Sigmoid colon (tissue), 7 donors: ENCODE measurements around the gene PRRT3. TPM values are rescaled to one million over a fixed set of nuclear protein-coding genes. Genes with fewer than 3 reads are reported as not detected.

Experiments
- DNase-seq: peaks from one replicate; pipeline ENCODE4 v3.0.0-alpha.2; 2019
- H3K27ac ChIP-seq, 4 donors: fragments of 200-600 bp; sonication (generic); one replicate each; pipeline ENCODE4 v1.5.1; 2016 to 2019; ENCODE audit warnings: mild to moderate bottlenecking in 1 of 4
- H3K27me3 ChIP-seq, 3 donors: fragments of 200-600 bp; sonication (generic); one replicate each; pipeline ENCODE4 v1.5.1; 2019; ENCODE audit warnings: mild to moderate bottlenecking in 1 of 3
- H3K36me3 ChIP-seq, 4 donors: fragments of 200-600 bp; sonication (generic); one replicate each; pipeline ENCODE4 v1.5.1; 2016 to 2019
- H3K4me1 ChIP-seq, 4 donors: fragments of 200-600 bp; sonication (generic); one replicate each; pipeline ENCODE4 v1.5.1; 2017 to 2019
- H3K4me3 ChIP-seq, 4 donors: fragments of 200-600 bp; sonication (generic); one replicate each; pipeline ENCODE4 v1.5.1; 2017 to 2019; ENCODE audit warnings: mild to moderate bottlenecking in 2 of 4, moderate library complexity in 1 of 4
- H3K9me3 ChIP-seq, 4 donors: fragments of 200-600 bp in 3 of 4; sonication (generic) in 3 of 4; one replicate each; pipeline versions ENCODE4 v1.5.1 to v1.6.1; 2013 to 2019
- EP300 ChIP-seq, 4 donors: sonication (generic); formaldehyde crosslinking; IDR thresholded peaks; one replicate each; pipeline ENCODE4 v1.6.1; 2017; ENCODE audit warnings: antibody characterized with exemption in 4 of 4
- POLR2A ChIP-seq, 2 donors: fragments of 450-650 bp; IDR thresholded peaks; one replicate each; pipeline ENCODE4 v1.6.1; 2016; ENCODE audit warnings: antibody characterized with exemption in 2 of 2, mild to moderate bottlenecking in 2 of 2, moderate library complexity in 2 of 2
- POLR2AphosphoS5 ChIP-seq, 4 donors: sonication (generic); formaldehyde crosslinking; IDR thresholded peaks; one replicate each; pipeline ENCODE4 v1.6.1; 2017; ENCODE audit warnings: antibody characterized with exemption in 4 of 4
- WGBS, 2 donors: extraction: QIAGEN DNeasy Blood & Tissue Kit; methylation state at CpG; one replicate each; pipeline ENCODE4 v1.1.7; 2013; 5-methylcytosine and 5-hydroxymethylcytosine counted together
- intact Hi-C: fragments of 100-400 bp; cut with DNase I; formaldehyde crosslinking; loops from one replicate; pipeline ENCODE4 v1.15.1; 2023
- polyA plus RNA-seq, 3 donors: library from polyadenylated mRNA; stranded (reverse); fragments of 200-250 nt; gene quantifications; one replicate each; pipeline ENCODE4 v1.2.3, GENCODE V29; 2013
- total RNA-seq, 4 donors: library from RNA; depleted of rRNA; stranded (reverse); fragments of >200 nt; gene quantifications; one replicate each; pipeline ENCODE4 v1.1.0, GENCODE V29; 2016
- TF ChIP-seq, protein P1 (sequence below), 4 experiments: fragments of 450-650 bp in 3 of 4; fragments of 200-600 bp in 1 of 4; IDR thresholded peaks; one replicate each; pipeline ENCODE4 v1.5.1; 2016 to 2019; ENCODE audit warnings: antibody characterized with exemption in 4 of 4, mild to moderate bottlenecking in 3 of 4, moderate library complexity in 2 of 4
- donor health status: healthy with polysubstance abuse.
- donor health status: Bipolar disorder and iron deficiency.
- donor health status: healthy.

Gene PRRT3
- total RNA-seq: 1 to 10 TPM; 1.5 to 2.6 (median 2.2) TPM
- under 1 TPM; 0.46 to 0.90 (median 0.60) TPM for polyA plus RNA-seq

DNA sequence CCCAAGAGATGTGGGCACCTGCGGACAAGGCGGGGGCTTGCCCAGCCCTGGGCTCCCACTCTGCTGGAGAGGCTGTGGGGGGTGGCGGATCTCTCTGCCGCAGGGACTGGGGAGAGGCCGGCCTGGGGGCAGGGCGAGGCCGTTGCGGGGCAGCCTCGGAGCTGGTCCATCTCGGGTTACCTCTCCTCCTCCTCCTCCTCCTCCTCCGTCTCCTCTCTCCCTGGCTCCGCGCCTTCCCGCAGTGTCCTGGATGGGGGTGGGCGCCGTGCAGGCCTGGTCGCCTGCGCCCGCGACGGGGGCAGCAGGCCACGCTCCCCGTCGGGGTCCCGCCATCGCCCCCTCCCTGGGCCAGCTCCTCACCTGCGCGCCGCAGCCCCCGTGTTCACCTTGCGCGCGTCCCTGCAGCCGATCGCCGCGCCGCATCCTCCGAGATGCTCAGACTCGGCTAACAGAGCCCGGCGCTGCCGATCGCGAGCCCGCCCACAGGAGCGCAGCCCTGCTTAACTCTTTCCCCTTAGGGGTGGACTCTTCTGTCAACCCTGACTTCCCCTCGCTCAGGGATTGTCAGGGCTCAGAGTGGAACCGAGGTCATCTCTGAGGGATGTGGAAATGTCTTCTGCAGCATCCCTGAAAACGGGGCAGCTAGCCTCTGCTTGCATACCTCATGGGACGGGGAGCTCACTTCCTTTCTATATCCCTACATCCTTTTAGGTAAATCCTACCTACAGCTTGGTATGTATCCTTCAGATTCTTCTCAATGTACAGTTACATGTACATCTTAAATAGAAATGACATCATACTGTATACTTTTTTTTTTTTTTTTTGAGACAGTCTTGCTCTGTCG lies at the start of gene PRRT3:
Gene PRRT3, minus strand, starts transcription at position 447 of the 844 bp plus-strand sequence. CDS start 2,293 bp downstream, outside the sequence.
- WGBS, 2 donors: 4% methylated on average over 52 of the region's 52 CpGs
- H3K36me3 ChIP-seq: peaks cover 0 to 6% (median 0%) of the 10 kb centered on the region in 4 donors
- no peaks in the 10 kb centered on the region for H3K9me3 ChIP-seq
- H3K4me1 ChIP-seq: peaks cover 0 to 40% (median 27%) of the 10 kb centered on the region in 4 donors
- DNase-seq: no peak
- H3K27ac ChIP-seq: peak within 1 kb of the TSS in 1 of 4 donors; percentile 4
- no peak for TF ChIP-seq POLR2AphosphoS5 (IDR thresholded peaks at IDR 0.05)
- no peak for TF ChIP-seq POLR2A (IDR thresholded peaks at IDR 0.05)
- TF ChIP-seq, protein P1, sequence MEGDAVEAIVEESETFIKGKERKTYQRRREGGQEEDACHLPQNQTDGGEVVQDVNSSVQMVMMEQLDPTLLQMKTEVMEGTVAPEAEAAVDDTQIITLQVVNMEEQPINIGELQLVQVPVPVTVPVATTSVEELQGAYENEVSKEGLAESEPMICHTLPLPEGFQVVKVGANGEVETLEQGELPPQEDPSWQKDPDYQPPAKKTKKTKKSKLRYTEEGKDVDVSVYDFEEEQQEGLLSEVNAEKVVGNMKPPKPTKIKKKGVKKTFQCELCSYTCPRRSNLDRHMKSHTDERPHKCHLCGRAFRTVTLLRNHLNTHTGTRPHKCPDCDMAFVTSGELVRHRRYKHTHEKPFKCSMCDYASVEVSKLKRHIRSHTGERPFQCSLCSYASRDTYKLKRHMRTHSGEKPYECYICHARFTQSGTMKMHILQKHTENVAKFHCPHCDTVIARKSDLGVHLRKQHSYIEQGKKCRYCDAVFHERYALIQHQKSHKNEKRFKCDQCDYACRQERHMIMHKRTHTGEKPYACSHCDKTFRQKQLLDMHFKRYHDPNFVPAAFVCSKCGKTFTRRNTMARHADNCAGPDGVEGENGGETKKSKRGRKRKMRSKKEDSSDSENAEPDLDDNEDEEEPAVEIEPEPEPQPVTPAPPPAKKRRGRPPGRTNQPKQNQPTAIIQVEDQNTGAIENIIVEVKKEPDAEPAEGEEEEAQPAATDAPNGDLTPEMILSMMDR (IDR thresholded peaks at IDR 0.05): no peak
- no peak for TF ChIP-seq EP300 (IDR thresholded peaks at IDR 0.05)
- H3K4me3 ChIP-seq: peak within 1 kb of the TSS; percentile 35 to 65 (median 55)
- intact Hi-C loops: no loop called here
- no peaks in the 10 kb centered on the region for H3K27me3 ChIP-seq

DNA sequence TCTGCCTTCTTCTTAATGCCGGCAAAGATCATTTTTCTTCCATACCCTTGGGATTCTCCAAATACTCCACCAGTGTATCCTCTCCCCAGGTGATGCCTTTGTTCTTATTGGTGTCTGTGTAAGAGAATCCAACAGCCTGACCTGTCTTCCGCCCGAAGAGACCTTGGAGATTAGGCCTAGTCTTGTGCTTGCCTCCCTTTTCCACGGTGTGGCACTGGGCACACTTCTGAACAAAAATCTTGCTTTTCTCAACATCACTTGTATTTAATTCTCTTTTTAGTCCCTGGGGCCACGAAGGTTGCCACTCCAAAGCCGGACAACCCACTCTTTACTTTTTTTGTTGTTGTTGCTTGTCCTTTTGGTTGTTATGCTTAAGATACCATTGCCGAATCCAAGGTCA lies 48.5 kb upstream of the PRRT3 start:
- no peaks in the 10 kb centered on the region for H3K27me3 ChIP-seq
- 97 to 98% methylated on average over 7 of the region's 7 CpGs for WGBS, 2 donors
- H3K36me3 ChIP-seq: peaks cover 0 to 14% (median 0%) of the 10 kb centered on the region in 4 donors
- DNase-seq: peak; percentile 14
- TF ChIP-seq EP300 (IDR thresholded peaks at IDR 0.05) (no peak), POLR2AphosphoS5 (IDR thresholded peaks at IDR 0.05) (no peak), POLR2A (IDR thresholded peaks at IDR 0.05) (no peak)
- TF ChIP-seq, protein P1 (IDR thresholded peaks at IDR 0.05): no peak
- H3K4me3 ChIP-seq: no peak overlapping the region
- intact Hi-C loops: no loop called here
- no peak overlapping the region for H3K27ac ChIP-seq
- H3K4me1 ChIP-seq: no peaks in the 10 kb centered on the region
- H3K9me3 ChIP-seq: no peaks in the 10 kb centered on the region

DNA sequence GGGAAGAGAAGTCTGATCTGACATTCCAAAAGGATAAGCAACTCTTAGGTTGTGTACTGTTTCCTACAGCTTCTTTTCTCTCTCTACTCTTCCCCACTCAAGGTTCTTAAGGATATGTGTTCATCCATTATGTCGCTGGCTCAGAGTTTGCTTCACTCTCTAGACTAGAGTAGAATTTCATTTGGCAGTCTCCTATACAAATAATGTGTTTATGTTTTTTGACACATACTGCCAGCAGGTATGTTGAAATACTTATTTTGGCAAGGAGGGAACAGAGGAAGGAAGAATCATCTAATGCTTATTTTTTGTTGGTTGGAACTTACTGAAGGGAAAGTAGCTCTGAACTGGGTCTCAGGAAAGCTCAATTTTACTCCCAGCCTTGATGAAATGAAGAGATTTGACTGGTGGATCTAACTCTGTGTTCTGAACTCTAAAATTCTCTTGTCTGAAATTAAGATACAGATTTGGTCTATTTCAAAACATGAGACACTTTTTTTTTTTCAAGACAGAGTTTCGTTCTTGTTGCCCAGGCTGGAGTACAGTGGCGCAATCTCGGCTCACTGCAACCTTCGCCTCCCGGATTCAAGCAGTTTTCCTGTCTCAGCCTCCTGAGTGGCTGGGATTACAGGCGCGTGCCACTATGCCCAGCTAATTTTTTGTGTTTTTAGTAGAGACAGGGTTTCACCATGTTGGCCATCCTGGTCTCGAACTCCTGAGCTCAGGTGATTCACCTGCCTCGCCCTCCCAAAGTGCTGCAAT lies 42.1 kb upstream of the PRRT3 start:
- TF ChIP-seq EP300 (IDR thresholded peaks at IDR 0.05) (no peak), POLR2AphosphoS5 (IDR thresholded peaks at IDR 0.05) (no peak), POLR2A (IDR thresholded peaks at IDR 0.05) (no peak)
- TF ChIP-seq, protein P1 (IDR thresholded peaks at IDR 0.05): no peak
- no peaks in the 10 kb centered on the region for H3K4me1 ChIP-seq
- no peaks in the 10 kb centered on the region for H3K27me3 ChIP-seq
- DNase-seq: no peak
- no peak overlapping the region for H3K4me3 ChIP-seq
- 93% methylated on average over 10 of the region's 10 CpGs for WGBS, 2 donors
- H3K9me3 ChIP-seq: no peaks in the 10 kb centered on the region
- intact Hi-C loops: no loop called here
- H3K27ac ChIP-seq: no peak overlapping the region
- H3K36me3 ChIP-seq: peaks cover 0 to 9% (median 0%) of the 10 kb centered on the region in 4 donors

DNA sequence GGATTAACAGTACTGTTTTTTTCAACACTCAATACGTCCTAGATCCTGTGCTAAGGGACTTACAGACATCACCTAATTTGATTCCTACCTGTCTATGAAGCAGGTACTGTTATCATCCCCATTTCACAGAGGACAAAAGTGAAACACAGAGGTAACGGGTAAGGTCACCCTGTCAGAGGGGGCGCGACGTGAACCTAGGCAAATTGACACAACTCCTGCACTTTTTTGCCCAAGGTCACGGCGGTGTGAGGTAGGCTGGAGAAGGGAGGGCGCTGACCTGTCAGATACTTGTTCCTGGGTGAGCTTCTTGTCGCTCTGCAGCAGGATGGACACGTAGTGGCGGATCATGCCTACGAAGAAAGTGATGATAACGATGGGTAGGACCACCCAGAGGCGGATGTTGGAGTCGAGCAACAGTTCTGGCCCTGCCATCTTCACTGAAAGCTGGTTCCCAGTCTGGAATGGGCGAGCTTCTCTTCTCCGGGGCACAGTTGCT lies 34.1 kb upstream of the PRRT3 start:
- peaks cover 0 to 39% (median 38%) of the 10 kb centered on the region in 4 donors for H3K4me1 ChIP-seq
- DNase-seq: no peak
- no peaks in the 10 kb centered on the region for H3K27me3 ChIP-seq
- H3K4me3 ChIP-seq: peak overlapping the region; percentile 62 to 94 (median 86)
- no peaks in the 10 kb centered on the region for H3K9me3 ChIP-seq
- H3K27ac ChIP-seq: peak overlapping the region; percentile 78 to 87 (median 82)
- H3K36me3 ChIP-seq: peaks cover 0 to 23% (median 0%) of the 10 kb centered on the region in 4 donors
- intact Hi-C loops: loop anchor here (2.0 to 10.0 kb wide), 3 partner anchors 23 to 129 kb away; partner anchors contain the start of gene BRK1
- 1% methylated on average over 17 of the region's 17 CpGs for WGBS, 2 donors
- TF ChIP-seq, protein P1 (IDR thresholded peaks at IDR 0.05): no peak
- TF ChIP-seq POLR2A (IDR thresholded peaks at IDR 0.05) (no peak), POLR2AphosphoS5 (IDR thresholded peaks at IDR 0.05) (no peak), EP300 (IDR thresholded peaks at IDR 0.05) (no peak)
